Hepatocyte (in vitro differentiated cells): ENCODE measurements around the gene INF2.

Experiments
- CTCF ChIP-seq: fragments of 200-600 bp; sonication (generic); IDR thresholded peaks from 2 replicates; pipeline ENCODE4 v1.5.1; 2016; ENCODE audit warnings: antibody characterized with exemption, mild to moderate bottlenecking; ENCODE audit not compliant: poor library complexity
- EZH2 ChIP-seq: fragments of 200-600 bp; sonication (generic); IDR thresholded peaks from 2 replicates; pipeline ENCODE4 v1.6.1; 2016; ENCODE audit warnings: antibody characterized with exemption, mild to moderate bottlenecking, borderline replicate concordance
- EZH2phosphoT487 ChIP-seq: fragments of 200-600 bp; sonication (generic); IDR thresholded peaks from one replicate; pipeline ENCODE4 v1.6.1; 2018; ENCODE audit warnings: antibody characterized with exemption, mild to moderate bottlenecking, low read depth, moderate library complexity; ENCODE audit not compliant: unreplicated experiment, severe bottlenecking

DNA sequence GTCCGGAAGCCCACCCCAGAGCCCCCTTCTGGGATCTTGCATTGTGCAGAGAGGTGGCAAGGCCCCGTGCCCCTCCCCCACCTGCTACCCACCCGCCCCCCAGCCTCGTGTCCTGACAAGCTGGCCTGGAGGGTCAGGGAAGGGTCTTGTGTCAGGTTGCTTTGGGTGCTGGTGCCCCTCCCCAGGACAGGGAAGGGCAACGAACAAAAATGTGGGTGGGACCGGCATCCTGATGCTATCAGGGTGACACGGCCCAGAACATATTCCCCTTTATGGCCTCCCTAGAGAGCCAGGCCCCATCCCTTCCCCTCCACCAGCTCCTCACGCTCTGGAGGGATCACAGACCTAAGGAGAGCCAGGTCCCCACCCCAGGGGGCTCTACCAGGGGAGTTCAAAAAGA lies 46.1 kb upstream of the INF2 start:
- TF ChIP-seq CTCF, result no peak
- TF ChIP-seq EZH2, result no peak
- TF ChIP-seq EZH2phosphoT487, result no peak
